ENCODE measurements around the gene BMP6. TPM values are rescaled to one million over a fixed set of nuclear protein-coding genes. Genes with fewer than 3 reads are reported as not detected.

BMP6 gene
- total and polyA plus RNA-seq, 2 of the 8 experiments (the other 6 are each of a cell fraction or from before 2014, with no cell fraction given): 2.0 to 2.1 TPM

GRCh38 chr6:7811441-7811840 is 85.5 kb downstream of the BMP6 start:
- H3K18ac ChIP-seq (ENCODE audit: extremely low read depth, low read length): no peak overlapping the region
- H3K56ac ChIP-seq (replicated peaks; ENCODE audit: insufficient read length, low read depth, low read length): no peak overlapping the region
- H3K4me3 ChIP-seq (ENCODE audit: extremely low read depth in 1 of 4, insufficient read depth in 2 of 4, low read depth in 3 of 4, low read length in 4 of 4): no peak overlapping the region
- no peak overlapping the region for H2BK120ac ChIP-seq (replicated peaks; ENCODE audit: low read depth, low read length)
- H3K9ac ChIP-seq (replicated peaks in 1 of 4; ENCODE audit: extremely low read depth in 1 of 4, low read depth in 3 of 4, low read length in 3 of 4): no peak overlapping the region
- no peaks in the 10 kb centered on the region for H3K4me1 ChIP-seq (replicated peaks in 1 of 4; ENCODE audit: control insufficient read depth in 3 of 4, insufficient read depth in 4 of 4, low read length in 3 of 4)
- no peaks in the 10 kb centered on the region for H3K27me3 ChIP-seq (replicated peaks in 1 of 4; ENCODE audit: control insufficient read depth in 3 of 4, extremely low read depth in 1 of 4, insufficient read depth in 3 of 4, low read length in 3 of 4)
- no peak overlapping the region for H3K4me2 ChIP-seq (ENCODE audit: insufficient read depth in 1 of 2, low read depth in 2 of 2, low read length in 2 of 2)
- no peak overlapping the region for H3K23ac ChIP-seq (ENCODE audit: insufficient read length)
- H3K27ac ChIP-seq (ENCODE audit: low read depth, low read length): no peak overlapping the region
- H4K20me1 ChIP-seq (replicated peaks in 1 of 2; ENCODE audit: control insufficient read depth in 1 of 2, insufficient read depth in 2 of 2, low read length in 2 of 2): no peaks in the 10 kb centered on the region
- H2BK20ac ChIP-seq (ENCODE audit: low read length): no peak overlapping the region
- TF ChIP-seq JUN (IDR thresholded peaks at IDR 0.05; ENCODE audit: low read depth, low read length): no peak
- TF ChIP-seq BACH1 (IDR thresholded peaks at IDR 0.05; ENCODE audit: low read length): no peak
- no peak for TF ChIP-seq RFX5 (IDR thresholded peaks at IDR 0.05; ENCODE audit: borderline replicate concordance, low read depth, low read length)
- no peak for TF ChIP-seq NRF1 (IDR thresholded peaks at IDR 0.05; ENCODE audit: low read depth, low read length)
- no peaks in the 10 kb centered on the region for H3K36me3 ChIP-seq (ENCODE audit: control insufficient read depth in 2 of 4, insufficient read depth in 4 of 4, low read length in 3 of 4)
- no peak overlapping the region for H3K4ac ChIP-seq (replicated peaks; ENCODE audit: insufficient read length, low read depth, low read length)
- ChIA-PET POLR2A (ENCODE audit: partially characterized antibody) (no interaction called here), CTCF (ENCODE audit: partially characterized antibody) (interaction anchor here (0.9 to 1.4 kb wide), 4 partner anchors 21 to 114 kb away, joined by 3 read pairs; no protein-coding TSS in a partner anchor)
- H2AK5ac ChIP-seq (ENCODE audit: low read depth, low read length): no peak overlapping the region
- no peak overlapping the region for H4K5ac ChIP-seq (ENCODE audit: insufficient read length, low read depth, low read length)
- DNase-seq (ENCODE audit: low read depth in 1 of 2, low spot score in 2 of 2): no peak
- H3K79me1 ChIP-seq (ENCODE audit: low read depth, low read length): no peaks in the 10 kb centered on the region
- no peaks in the 10 kb centered on the region for H3K23me2 ChIP-seq (ENCODE audit: low read depth, low read length)
- H3K14ac ChIP-seq (ENCODE audit: insufficient read length): no peak overlapping the region
- H4K8ac ChIP-seq (ENCODE audit: extremely low read depth, insufficient read depth, low read length): no peak overlapping the region
- no peak overlapping the region for H2AFZ ChIP-seq (ENCODE audit: low read length)
- FAIRE-seq: no peak
- no peaks in the 10 kb centered on the region for H3K79me2 ChIP-seq (ENCODE audit: control insufficient read depth in 1 of 2, insufficient read depth in 2 of 2, low read length in 2 of 2)
- WGBS, 2 experiments (ENCODE audit: extremely low coverage in 1 of 2, insufficient coverage in 1 of 2, insufficient read length in 1 of 2, insufficient replicate concordance in 2 of 2, low coverage in 1 of 2, low lambda C conversion rate in 2 of 2, missing lambda C conversion rate in 1 of 2): 80% methylated on average over 9 of the region's 9 CpGs; no CpG with 5 or more reads in 1 of the 2 experiments
- no peak overlapping the region for H4K91ac ChIP-seq (replicated peaks; ENCODE audit: insufficient read length, low read length)
- H3K9me3 ChIP-seq (ENCODE audit: insufficient read depth in 2 of 2, low read depth in 1 of 2, low read length in 1 of 2): no peaks in the 10 kb centered on the region
- H2BK12ac ChIP-seq (ENCODE audit: low read depth, low read length): no peak overlapping the region
- H2BK15ac ChIP-seq (ENCODE audit: low read length): no peak overlapping the region
- no peak overlapping the region for H2BK5ac ChIP-seq (ENCODE audit: low read depth, low read length)

Measured in H1 (cell line).